Ectodermal cell (in vitro differentiated cells): ENCODE measurements around the gene NFX1.
"Not testable (repeated sequence)": the region's sequence is repeated elsewhere in the genome, so short reads cannot be mapped to it uniquely, and the experiment has no call there.

Source experiments
- H3K27ac ChIP-seq: 2 replicates; pipeline ENCODE4 v1.7.0; 2013; ENCODE audit warnings: mild to moderate bottlenecking, low read depth, low read length; ENCODE audit not compliant: insufficient read depth, poor library complexity, severe bottlenecking
- H3K27me3 ChIP-seq: 2 replicates; pipeline ENCODE4 v1.7.0; 2013; ENCODE audit warnings: mild to moderate bottlenecking, low read length; ENCODE audit not compliant: insufficient read depth, control insufficient read depth, poor library complexity, severe bottlenecking
- H3K36me3 ChIP-seq: one replicate; pipeline ENCODE4 v1.7.0; 2013; ENCODE audit warnings: low read length; ENCODE audit not compliant: control insufficient read depth, insufficient read depth
- H3K4me1 ChIP-seq: one replicate; pipeline ENCODE4 v1.7.0; 2013; ENCODE audit warnings: low read length; ENCODE audit not compliant: control insufficient read depth, insufficient read depth
- H3K4me3 ChIP-seq: 2 replicates; pipeline ENCODE4 v1.7.0; 2013; ENCODE audit warnings: low read depth, low read length, control low read depth; ENCODE audit not compliant: insufficient read depth
- H3K9me3 ChIP-seq: 2 replicates; pipeline ENCODE4 v1.7.0; 2013; ENCODE audit warnings: mild to moderate bottlenecking, low read length, moderate library complexity; ENCODE audit not compliant: control insufficient read depth
- WGBS, 2 experiments: methylation state at CpG; one replicate each; pipeline ENCODE4 v1.1.7; 2013; ENCODE audit warnings: missing lambda C conversion rate in 2 of 2; 5-methylcytosine and 5-hydroxymethylcytosine counted together

NFX1 gene

GRCh38 chr9:33382397-33382796 lies 92.1 kb downstream of the NFX1 start:
- H3K4me3 ChIP-seq, H3K27me3 ChIP-seq, H3K27ac ChIP-seq, H3K36me3 ChIP-seq, H3K9me3 ChIP-seq: not testable (repeated sequence)
- WGBS, 2 experiments = 88 to 89% methylated on average over 10 of the region's 10 CpGs
- H3K4me1 ChIP-seq = peaks cover 12% of the 10 kb centered on the region

GRCh38 chr9:33383396-33383795 lies 93.1 kb downstream of the NFX1 start:
- not testable (repeated sequence) for H3K36me3 ChIP-seq, H3K27ac ChIP-seq, H3K9me3 ChIP-seq, H3K27me3 ChIP-seq, H3K4me1 ChIP-seq, H3K4me3 ChIP-seq
- 92 to 96% methylated on average over 11 of the region's 11 CpGs for WGBS, 2 experiments

- not testable (repeated sequence) for H3K9me3 ChIP-seq, H3K27ac ChIP-seq, H3K4me3 ChIP-seq, H3K36me3 ChIP-seq, H3K27me3 ChIP-seq
- 95 to 96% methylated on average over 11 of the region's 11 CpGs for WGBS, 2 experiments
- peaks cover 12% of the 10 kb centered on the region for H3K4me1 ChIP-seq
Observed at GRCh38 chr9:33385536-33385935, 95.2 kb downstream of the NFX1 start.

DNA sequence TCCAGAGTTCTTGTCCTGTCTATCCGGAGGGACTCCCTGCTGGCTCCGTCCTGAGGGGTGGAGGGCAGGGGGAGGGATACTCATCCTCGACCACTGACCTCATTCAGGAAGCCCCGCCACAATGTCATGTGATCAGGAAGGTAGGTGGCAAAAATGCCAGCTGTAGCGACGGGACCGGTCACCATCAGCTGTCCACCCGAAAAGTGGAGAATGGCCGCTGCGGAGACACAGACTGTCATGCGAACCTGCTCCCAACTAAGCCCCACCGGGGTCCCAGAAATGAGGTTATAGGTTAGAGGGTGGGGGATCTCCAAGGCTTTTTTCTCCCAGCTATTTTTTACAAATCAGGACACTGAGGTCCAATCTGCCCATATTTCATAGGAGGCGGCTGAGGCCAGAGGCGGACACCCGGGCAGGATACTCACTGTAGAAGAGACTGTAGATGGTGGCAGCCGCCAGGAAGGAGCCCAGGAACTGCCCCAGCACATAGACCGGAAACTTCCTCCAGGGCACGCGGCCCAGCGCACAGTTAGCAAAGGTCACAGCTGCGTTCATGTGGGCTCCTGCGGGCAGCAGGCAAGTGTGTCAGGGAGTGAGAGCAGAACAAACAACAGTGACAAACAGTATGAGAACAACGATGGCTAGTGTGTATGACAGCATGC lies 95.8 kb downstream of the NFX1 start:
- H3K4me1 ChIP-seq, H3K9me3 ChIP-seq, H3K4me3 ChIP-seq, H3K36me3 ChIP-seq, H3K27me3 ChIP-seq, H3K27ac ChIP-seq: not testable (repeated sequence)
- WGBS, 2 experiments = 94% methylated on average over 22 to 23 of the region's 23 CpGs

GRCh38 chr9:33386641-33386996 lies 96.3 kb downstream of the NFX1 start:
- H3K4me3 ChIP-seq, H3K9me3 ChIP-seq, H3K27ac ChIP-seq, H3K4me1 ChIP-seq, H3K36me3 ChIP-seq, H3K27me3 ChIP-seq: not testable (repeated sequence)
- WGBS, 2 experiments = 95 to 97% methylated on average over 14 of the region's 14 CpGs

DNA sequence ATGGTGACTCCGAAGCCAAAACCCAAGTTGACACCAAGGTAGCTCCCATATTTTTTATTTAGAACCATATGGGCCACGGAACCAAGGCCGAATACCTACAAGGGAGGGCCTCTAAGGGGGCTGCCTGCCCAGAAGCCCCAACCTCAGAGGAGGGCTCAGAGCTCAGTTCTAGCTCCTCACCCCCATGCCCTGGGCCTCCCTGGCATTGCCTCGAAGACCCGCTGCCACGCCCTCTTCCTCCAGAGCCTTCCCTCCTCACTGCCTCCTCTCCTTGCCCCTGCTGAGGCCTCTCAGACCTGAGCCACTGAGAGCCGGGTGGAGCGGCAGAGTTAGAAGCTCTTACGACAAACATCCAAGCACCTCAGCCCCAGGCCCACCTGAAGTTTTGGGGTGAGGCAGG lies 96.7 kb downstream of the NFX1 start:
- WGBS, 2 experiments = 93 to 97% methylated on average over 9 of the region's 9 CpGs
- not testable (repeated sequence) for H3K9me3 ChIP-seq, H3K27me3 ChIP-seq, H3K4me3 ChIP-seq, H3K4me1 ChIP-seq, H3K27ac ChIP-seq, H3K36me3 ChIP-seq

DNA sequence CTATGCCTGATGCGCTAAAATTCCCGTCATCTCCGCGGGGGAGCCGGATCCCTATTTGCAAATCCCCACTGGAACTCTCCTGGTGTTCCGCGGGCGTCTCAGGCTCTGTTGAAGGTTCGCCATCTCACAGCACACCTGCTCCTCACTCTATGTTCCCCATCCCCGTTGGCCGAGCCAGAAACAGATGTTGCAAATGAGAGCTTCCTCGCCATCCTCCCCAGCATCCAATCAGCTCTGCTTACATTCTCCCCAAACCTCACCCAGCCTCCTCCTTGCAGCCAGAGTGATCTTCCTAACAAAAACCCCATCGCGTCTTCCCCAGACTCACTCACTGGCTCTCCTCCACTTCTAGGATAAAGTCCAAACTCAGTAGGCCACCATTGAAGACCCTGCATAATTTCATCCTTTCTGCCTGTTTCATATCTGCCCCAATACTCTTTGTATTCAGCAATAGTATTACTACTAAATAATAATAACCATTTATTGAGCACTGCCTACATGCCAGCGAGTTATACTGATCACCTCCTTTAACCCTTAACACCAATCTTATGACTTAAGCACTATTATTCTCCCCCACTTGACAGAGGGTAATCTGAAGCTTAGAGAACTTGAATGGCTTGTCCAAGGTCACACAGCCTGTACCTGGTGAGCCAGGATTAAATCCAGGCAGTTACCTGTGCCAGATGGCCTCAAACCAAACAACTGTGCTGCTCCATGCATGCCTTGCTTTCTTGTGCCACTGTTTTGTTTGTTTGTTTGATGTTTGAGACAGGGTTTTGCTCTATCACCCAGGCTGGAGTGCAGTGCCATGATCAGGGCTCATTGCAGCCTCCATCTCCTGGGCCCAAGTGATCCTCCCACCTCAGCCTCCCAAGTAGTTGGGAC lies 98.0 kb downstream of the NFX1 start:
- Histone ChIP-seq H3K27me3 (no peaks in the 10 kb centered on the region), H3K4me1 (peaks cover 5% of the 10 kb centered on the region), H3K4me3 (no peak overlapping the region), H3K9me3 (no peaks in the 10 kb centered on the region), H3K36me3 (no peaks in the 10 kb centered on the region), H3K27ac (no peak overlapping the region)
- 69 to 71% methylated on average over 15 of the region's 15 CpGs for WGBS, 2 experiments

DNA sequence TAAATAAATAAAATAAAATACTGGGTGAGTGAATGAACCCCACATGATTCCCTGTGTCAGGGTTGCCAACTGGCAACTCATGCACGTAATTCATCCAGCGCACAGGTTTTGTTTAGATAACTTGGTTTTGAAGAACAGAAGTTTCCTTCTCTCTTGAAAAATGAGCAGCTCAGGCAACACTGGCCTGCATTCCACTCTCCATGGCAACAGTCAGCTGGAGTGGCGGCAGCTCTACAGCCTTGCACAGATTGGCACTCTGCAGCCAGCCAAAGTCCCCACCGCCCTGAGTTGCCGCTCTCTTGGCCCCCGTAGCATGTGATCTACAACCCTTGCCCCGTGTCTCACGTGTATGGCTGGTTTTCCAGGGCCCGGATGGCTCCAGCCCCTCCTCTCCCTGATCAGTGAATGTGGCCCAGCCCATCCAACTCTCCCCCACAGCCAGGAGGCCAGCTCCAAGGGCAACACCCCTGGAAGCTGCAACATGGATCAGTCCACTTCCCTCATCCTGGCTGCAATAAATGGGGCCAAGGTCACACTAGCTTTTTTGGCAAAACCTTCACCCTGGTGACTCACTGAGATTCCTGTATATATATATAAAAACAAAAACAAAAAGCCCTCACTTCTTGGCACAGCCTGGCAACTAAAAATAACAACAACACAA lies 100.9 kb downstream of the NFX1 start:
- H3K4me1 ChIP-seq, H3K4me3 ChIP-seq, H3K9me3 ChIP-seq, H3K36me3 ChIP-seq, H3K27me3 ChIP-seq: not testable (repeated sequence)
- H3K27ac ChIP-seq = peak overlapping the region; percentile 26
- 31 to 50% methylated on average over 3 to 9 of the region's 9 CpGs for WGBS, 2 experiments

DNA sequence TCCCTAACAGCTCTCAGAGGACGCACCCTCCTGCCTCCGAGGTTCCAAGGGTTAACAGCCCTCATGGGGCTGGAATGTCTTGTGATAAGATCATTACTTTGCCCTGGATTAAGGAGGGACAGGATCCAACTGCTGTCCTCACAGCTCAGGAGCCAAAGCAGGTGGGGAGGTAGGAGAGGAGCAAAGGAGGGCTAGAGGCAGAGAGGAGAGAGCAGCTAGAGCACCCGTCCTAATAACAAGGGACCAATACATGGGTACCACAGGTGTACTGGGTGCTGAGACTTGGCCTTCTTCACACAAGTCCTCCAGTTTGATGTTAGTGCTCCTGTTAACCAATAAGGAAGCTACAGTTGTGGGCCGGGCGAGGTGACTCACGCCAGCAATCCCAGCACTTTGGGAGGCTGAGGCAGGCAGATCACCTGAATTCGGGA lies 102.3 kb downstream of the NFX1 start:
- not testable (repeated sequence) for H3K36me3 ChIP-seq, H3K4me3 ChIP-seq, H3K4me1 ChIP-seq, H3K9me3 ChIP-seq, H3K27me3 ChIP-seq, H3K27ac ChIP-seq
- 88 to 91% methylated on average over 7 of the region's 7 CpGs for WGBS, 2 experiments

DNA sequence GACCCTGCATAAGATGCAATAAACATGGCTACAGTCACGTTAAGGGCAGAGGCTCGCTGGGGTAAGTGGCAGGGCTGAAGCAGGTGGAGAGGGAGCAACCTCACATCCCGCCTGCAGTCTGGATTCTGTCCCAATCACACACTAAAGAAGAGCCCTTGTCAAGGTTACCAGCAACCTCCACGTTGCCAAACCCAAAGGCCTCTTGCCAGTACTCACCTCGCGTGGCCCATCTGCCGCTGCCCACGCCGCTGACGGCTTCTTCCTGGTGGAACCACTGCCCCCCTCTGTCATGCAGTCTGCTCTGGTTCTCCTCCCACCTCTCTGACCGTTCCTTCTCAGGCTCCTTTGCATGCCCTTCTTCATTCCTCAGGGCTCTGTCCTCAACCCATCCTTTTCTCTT lies 103.3 kb downstream of the NFX1 start:
- Histone ChIP-seq H3K27me3 (no peaks in the 10 kb centered on the region), H3K27ac (no peak overlapping the region), H3K36me3 (no peaks in the 10 kb centered on the region), H3K4me1 (peaks cover 5% of the 10 kb centered on the region), H3K9me3 (no peaks in the 10 kb centered on the region), H3K4me3 (no peak overlapping the region)
- WGBS, 2 experiments = 87 to 88% methylated on average over 11 of the region's 11 CpGs
